ENCODE data around the gene TMEM121B.

Gene TMEM121B

DNA sequence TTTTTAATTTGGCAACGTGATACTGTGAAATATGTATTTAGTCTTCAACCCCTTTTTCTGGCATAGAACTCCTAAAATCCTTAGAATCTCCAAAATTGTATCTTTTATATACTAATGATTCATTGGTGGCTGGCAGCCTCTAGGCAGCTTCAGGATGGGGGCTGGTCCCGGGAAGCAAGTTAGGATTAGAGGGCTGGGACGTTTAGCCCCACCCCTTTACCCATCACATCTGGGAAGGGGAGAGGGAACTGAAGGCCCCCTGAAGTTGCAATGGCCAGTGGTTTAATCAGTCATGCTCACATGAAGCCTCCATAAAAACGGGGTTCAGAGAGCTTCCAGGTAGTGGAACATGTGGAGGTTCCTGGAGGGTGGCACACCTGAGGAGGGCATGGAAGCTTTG lies 29.3 kb downstream of the TMEM121B start:
- Histone ChIP-seq H3K27ac (no peak overlapping the region), H3K27me3 (replicated peaks) (no peaks in the 10 kb centered on the region), H3K36me3 (replicated peaks) (no peaks in the 10 kb centered on the region), H3K4me3 (ENCODE audit: low read depth, low read length) (no peak overlapping the region)
- no peak for DNase-seq
- TF ChIP-seq CTCF (IDR thresholded peaks at IDR 0.05; ENCODE audit: low read depth, low read length, missing control alignments), result no peak
- in situ Hi-C loops (cut with HindIII; ENCODE audit: low pct_ligation_motif_present, low sequenced_read_pairs), result no loop called here

GRCh38 chr22:17090550-17090949 lies 30.6 kb downstream of the TMEM121B start:
- Histone ChIP-seq H3K27ac (no peak overlapping the region), H3K27me3 (replicated peaks) (no peaks in the 10 kb centered on the region), H3K4me3 (ENCODE audit: low read depth, low read length) (no peak overlapping the region), H3K36me3 (replicated peaks) (no peaks in the 10 kb centered on the region)
- in situ Hi-C loops (cut with HindIII; ENCODE audit: low pct_ligation_motif_present, low sequenced_read_pairs), result no loop called here
- DNase-seq, result no peak
- no peak for TF ChIP-seq CTCF (IDR thresholded peaks at IDR 0.05; ENCODE audit: low read depth, low read length, missing control alignments)

DNA sequence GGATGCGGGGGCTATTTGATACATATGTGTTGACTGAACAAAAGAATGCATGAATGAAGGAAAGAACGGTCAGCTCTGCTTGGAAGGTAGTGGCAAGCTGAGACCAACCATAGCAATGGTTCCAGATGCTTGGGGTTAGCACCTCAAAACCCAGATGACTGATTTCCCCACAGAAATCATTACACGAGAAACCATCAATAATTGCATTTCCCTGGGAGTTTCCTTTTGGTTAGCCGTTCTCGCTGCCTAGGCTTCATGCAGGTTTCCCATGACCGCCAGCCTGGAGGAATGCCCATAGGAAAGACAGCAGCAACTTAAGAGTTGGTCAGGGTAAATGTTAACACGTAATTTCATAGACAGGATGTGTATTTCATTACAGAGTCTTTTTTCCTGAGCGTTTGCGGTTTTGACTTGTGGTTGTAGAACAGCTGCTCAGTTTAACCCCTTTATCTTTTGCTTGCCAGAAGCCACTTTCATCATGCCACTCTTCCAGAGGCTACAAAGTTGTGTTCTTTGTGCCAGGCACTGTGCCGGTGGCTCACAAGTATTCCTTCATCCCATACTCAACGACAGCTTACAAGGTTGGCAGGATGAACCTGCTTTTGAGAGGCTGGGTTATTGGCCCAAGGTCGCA lies 33.5 kb downstream of the TMEM121B start:
- no peak overlapping the region for H3K27ac ChIP-seq
- no peaks in the 10 kb centered on the region for H3K27me3 ChIP-seq (replicated peaks)
- no peaks in the 10 kb centered on the region for H3K36me3 ChIP-seq (replicated peaks)
- DNase-seq, result peak; percentile 34
- in situ Hi-C loops (cut with HindIII; ENCODE audit: low pct_ligation_motif_present, low sequenced_read_pairs), result no loop called here
- H3K4me3 ChIP-seq (ENCODE audit: low read depth, low read length), result no peak overlapping the region
- TF ChIP-seq CTCF (IDR thresholded peaks at IDR 0.05; ENCODE audit: low read depth, low read length, missing control alignments), result no peak

DNA sequence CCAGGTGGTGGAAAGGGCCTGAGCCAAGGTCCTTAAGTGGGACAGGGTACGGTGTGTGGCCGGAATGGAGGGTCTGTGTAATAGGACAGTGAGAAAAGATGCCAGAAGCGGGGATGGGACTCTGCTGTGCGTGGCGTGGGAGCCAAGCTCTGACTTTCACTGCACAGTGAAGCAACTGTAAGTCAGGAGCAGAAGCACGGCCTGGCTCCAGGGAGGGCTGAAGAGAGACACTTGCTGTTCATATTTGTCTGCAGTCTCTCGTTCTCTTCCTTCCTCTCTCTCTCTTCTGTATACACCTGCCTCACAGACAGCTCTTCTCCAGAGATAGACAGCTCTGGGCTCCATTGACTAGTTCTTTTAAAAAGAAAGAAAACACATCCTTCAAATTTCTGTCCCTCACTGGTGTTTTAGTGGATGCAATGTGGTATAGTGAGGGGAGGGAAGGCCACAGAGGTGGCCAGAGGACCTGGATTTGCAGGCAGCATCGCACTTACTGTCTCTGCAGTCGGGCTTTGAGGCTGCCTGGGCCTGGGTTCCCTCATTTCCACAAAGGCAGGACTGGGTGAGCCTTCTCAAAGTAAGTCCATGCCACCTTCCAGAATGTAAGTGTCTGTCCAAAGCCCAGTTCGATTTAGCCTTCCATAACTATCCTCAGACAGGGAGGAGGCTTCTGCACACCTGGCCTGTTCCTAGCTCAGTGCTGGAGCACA lies 34.2 kb downstream of the TMEM121B start:
- Histone ChIP-seq H3K4me3 (ENCODE audit: low read depth, low read length) (no peak overlapping the region), H3K27ac (no peak overlapping the region), H3K27me3 (replicated peaks) (no peaks in the 10 kb centered on the region), H3K36me3 (replicated peaks) (no peaks in the 10 kb centered on the region)
- no peak for TF ChIP-seq CTCF (IDR thresholded peaks at IDR 0.05; ENCODE audit: low read depth, low read length, missing control alignments)
- in situ Hi-C loops (cut with HindIII; ENCODE audit: low pct_ligation_motif_present, low sequenced_read_pairs), result no loop called here
- no peak for DNase-seq

GRCh38 chr22:17086296-17086695 lies 34.9 kb downstream of the TMEM121B start:
- peak overlapping the region; percentile 76 for H3K4me3 ChIP-seq (ENCODE audit: low read depth, low read length)
- no peak for DNase-seq
- no peaks in the 10 kb centered on the region for H3K36me3 ChIP-seq (replicated peaks)
- no peak overlapping the region for H3K27ac ChIP-seq
- in situ Hi-C loops (cut with HindIII; ENCODE audit: low pct_ligation_motif_present, low sequenced_read_pairs), result no loop called here
- TF ChIP-seq CTCF (IDR thresholded peaks at IDR 0.05; ENCODE audit: low read depth, low read length, missing control alignments), result no peak
- H3K27me3 ChIP-seq (replicated peaks), result no peaks in the 10 kb centered on the region

All from brain microvascular endothelial cell (primary cell).